Measurements from ENCODE around the gene AFG3L2. TPM values are rescaled to one million over a fixed set of nuclear protein-coding genes. Genes with fewer than 3 reads are reported as not detected.

AFG3L2 gene
- total and polyA plus RNA-seq, 10 of the 15 experiments (the other 5 are each of a cell fraction or from before 2014, with no cell fraction given): 21.0 to 72.7 (median 57.7) TPM

- no TSS peak for BruUV-seq (replicated peaks)
- no peaks in the 10 kb centered on the region; the same call in 1 of the 2 replicates for H4K20me1 ChIP-seq (ENCODE audit: control insufficient read depth, insufficient read depth)
- intact Hi-C loops (cut with micrococcal nuclease; ENCODE audit: unreplicated experiment): no loop called here
Measured at GRCh38 chr18:12328179-12328823, 48.7 kb downstream of the AFG3L2 start.

More at GRCh38 chr18:12328179-12328823, 48.7 kb downstream of the AFG3L2 start:
- FAIRE-seq (no peak), ATAC-seq (no peak; the same call in 1 of the 3 replicates), DNase-seq (ENCODE audit: low read depth, low spot score) (no peak)
- no peaks in the 10 kb centered on the region for H3K4me1 ChIP-seq (ENCODE audit: control insufficient read depth, insufficient read depth, low read length)
- H3K36me3 ChIP-seq (ENCODE audit: control insufficient read depth in 2 of 2, insufficient read depth in 2 of 2, low read length in 1 of 2): peaks cover 30% of the 10 kb centered on the region in 2 experiments
- no peaks in the 10 kb centered on the region for H3K9me3 ChIP-seq (replicated peaks; ENCODE audit: control insufficient read depth, insufficient read depth, low read length)
- WGBS (ENCODE audit: insufficient coverage, insufficient replicate concordance, low lambda C conversion rate, missing lambda C conversion rate): 94% methylated on average over 4 of the region's 4 CpGs
- H3K4me2 ChIP-seq (ENCODE audit: control insufficient read depth, insufficient read depth): no peak overlapping the region
- in situ Hi-C loops (cut with MboI): no loop called here
- RAD21 ChIA-PET (ENCODE audit: unreplicated experiment): interaction anchor here (0.6 to 1.3 kb wide), 4 partner anchors 10 to 91 kb away, joined by 3 to 5 read pairs (median 3); no protein-coding TSS in a partner anchor
- no peaks in the 10 kb centered on the region for H3K79me2 ChIP-seq (ENCODE audit: control insufficient read depth, insufficient read depth, low read length)
- H3K27ac ChIP-seq (ENCODE audit: control insufficient read depth, insufficient read depth): no peak overlapping the region
- no peak overlapping the region for H2AFZ ChIP-seq (ENCODE audit: control insufficient read depth, low read depth, low read length)
- H3K4me3 ChIP-seq: no peak overlapping the region
- no peak overlapping the region for H3K9ac ChIP-seq (ENCODE audit: control insufficient read depth, insufficient read depth, low read length)
- H3K27me3 ChIP-seq (replicated peaks in 1 of 2; ENCODE audit: control insufficient read depth in 2 of 2, insufficient read depth in 2 of 2, low read length in 1 of 2): no peaks in the 10 kb centered on the region
- SMC1A ChIA-PET (ENCODE audit: uncharacterized antibody, unreplicated experiment): interaction anchor here (0.6 to 1.4 kb wide), 6 partner anchors 13 to 1762 kb away, joined by 3 to 4 read pairs (median 3); partner anchors contain the start of gene AFG3L2
- TF ChIP-seq ATF3 (IDR thresholded peaks at IDR 0.05; ENCODE audit: borderline replicate concordance, extremely low read depth, low read depth, low read length) (no peak), ZNF274 (IDR thresholded peaks at IDR 0.05; ENCODE audit: insufficient read depth, insufficient read length) (no peak), NR2C2 (IDR thresholded peaks at IDR 0.05; ENCODE audit: borderline replicate concordance, control insufficient read depth, insufficient read length, low read depth) (no peak), PBX3 (IDR thresholded peaks at IDR 0.05; ENCODE audit: insufficient replicate concordance, low read depth, low read length) (no peak), SUZ12 (IDR thresholded peaks at IDR 0.05; ENCODE audit: unreplicated experiment) (no peak)
- TF ChIP-seq, protein P1, sequence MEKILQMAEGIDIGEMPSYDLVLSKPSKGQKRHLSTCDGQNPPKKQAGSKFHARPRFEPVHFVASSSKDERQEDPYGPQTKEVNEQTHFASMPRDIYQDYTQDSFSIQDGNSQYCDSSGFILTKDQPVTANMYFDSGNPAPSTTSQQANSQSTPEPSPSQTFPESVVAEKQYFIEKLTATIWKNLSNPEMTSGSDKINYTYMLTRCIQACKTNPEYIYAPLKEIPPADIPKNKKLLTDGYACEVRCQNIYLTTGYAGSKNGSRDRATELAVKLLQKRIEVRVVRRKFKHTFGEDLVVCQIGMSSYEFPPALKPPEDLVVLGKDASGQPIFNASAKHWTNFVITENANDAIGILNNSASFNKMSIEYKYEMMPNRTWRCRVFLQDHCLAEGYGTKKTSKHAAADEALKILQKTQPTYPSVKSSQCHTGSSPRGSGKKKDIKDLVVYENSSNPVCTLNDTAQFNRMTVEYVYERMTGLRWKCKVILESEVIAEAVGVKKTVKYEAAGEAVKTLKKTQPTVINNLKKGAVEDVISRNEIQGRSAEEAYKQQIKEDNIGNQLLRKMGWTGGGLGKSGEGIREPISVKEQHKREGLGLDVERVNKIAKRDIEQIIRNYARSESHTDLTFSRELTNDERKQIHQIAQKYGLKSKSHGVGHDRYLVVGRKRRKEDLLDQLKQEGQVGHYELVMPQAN (conservative IDR thresholded peaks at IDR 0.05): no peak
- POLR2A ChIA-PET: no interaction called here
- CTCF ChIA-PET: interaction anchor here (0.5 to 5.8 kb wide), 25 partner anchors 9 to 606 kb away, joined by 3 to 50 read pairs (median 5); partner anchors contain the start of gene AFG3L2

Data from GM12878 (cell line).